Astrocyte (in vitro differentiated cells and primary cell): ENCODE results near the gene SEMA7A. TPM values are rescaled to one million over a fixed set of nuclear protein-coding genes. Genes with fewer than 3 reads are reported as not detected.

Experiments
- DNase-seq: peaks from one replicate; pipeline ENCODE4 v3.0.0-alpha.2; 2010; ENCODE audit warnings: low read depth
- FAIRE-seq: peaks from 2 replicates; lab custom pipeline; 2011; peaks lifted over from hg19 to GRCh38; lab: Jason Lieb, UNC
- H2AFZ ChIP-seq: 2 replicates; pipeline ENCODE4 v1.6.0; 2012; ENCODE audit warnings: low read depth, low read length, inconsistent platforms
- H3K27ac ChIP-seq: 2 replicates; pipeline ENCODE4 v1.5.1; 2011; ENCODE audit warnings: low read depth, low read length, inconsistent platforms
- H3K27me3 ChIP-seq: 2 replicates; pipeline ENCODE4 v1.6.0; 2011; ENCODE audit warnings: low read length, inconsistent platforms; ENCODE audit not compliant: insufficient read depth
- H3K36me3 ChIP-seq: 2 replicates; pipeline ENCODE4 v1.5.1; 2011; ENCODE audit warnings: low read length, inconsistent platforms; ENCODE audit not compliant: insufficient read depth
- H3K4me1 ChIP-seq: 2 replicates; pipeline ENCODE4 v1.5.1; 2011; ENCODE audit warnings: low read length, inconsistent platforms; ENCODE audit not compliant: insufficient read depth
- H3K4me2 ChIP-seq: 2 replicates; pipeline ENCODE4 v1.6.0; 2012; ENCODE audit warnings: low read length, inconsistent platforms
- H3K4me3 ChIP-seq: 2 replicates; pipeline ENCODE4 v1.5.1; 2011; ENCODE audit warnings: low read depth, mild to moderate bottlenecking, low read length, inconsistent platforms; ENCODE audit not compliant: insufficient read depth
- H3K79me2 ChIP-seq: 2 replicates; pipeline ENCODE4 v1.6.0; 2012; ENCODE audit warnings: mild to moderate bottlenecking, low read length, inconsistent platforms; ENCODE audit not compliant: insufficient read depth
- H3K9ac ChIP-seq: 2 replicates; pipeline ENCODE4 v1.6.0; 2012; ENCODE audit warnings: mild to moderate bottlenecking, low read length, inconsistent platforms
- H3K9me3 ChIP-seq: 2 replicates; pipeline ENCODE4 v1.5.1; 2012; ENCODE audit warnings: low read depth, mild to moderate bottlenecking, low read length, inconsistent platforms; ENCODE audit not compliant: insufficient read depth
- H4K20me1 ChIP-seq: 2 replicates; pipeline ENCODE4 v1.6.0; 2012; ENCODE audit warnings: low read length, inconsistent platforms; ENCODE audit not compliant: insufficient read depth
- H3K27ac Mint-ChIP-seq: one replicate; pipeline ENCODE4 v1.8.0; 2021; ENCODE audit warnings: mild to moderate bottlenecking, mixed read lengths; ENCODE audit not compliant: unreplicated experiment
- H3K27me3 Mint-ChIP-seq: one replicate; pipeline ENCODE4 v1.8.0; 2021; ENCODE audit warnings: low read depth, mixed read lengths; ENCODE audit not compliant: unreplicated experiment
- H3K36me3 Mint-ChIP-seq: one replicate; pipeline ENCODE4 v1.8.0; 2021; ENCODE audit warnings: low read depth, mixed read lengths; ENCODE audit not compliant: unreplicated experiment
- H3K4me1 Mint-ChIP-seq: one replicate; pipeline ENCODE4 v1.8.0; 2021; ENCODE audit warnings: low read depth, mixed read lengths; ENCODE audit not compliant: unreplicated experiment
- H3K4me3 Mint-ChIP-seq: one replicate; pipeline ENCODE4 v1.8.0; 2021; ENCODE audit warnings: mild to moderate bottlenecking, moderate library complexity, mixed read lengths; ENCODE audit not compliant: unreplicated experiment
- H3K9me3 Mint-ChIP-seq: one replicate; pipeline ENCODE4 v1.8.0; 2021; ENCODE audit warnings: mild to moderate bottlenecking, mixed read lengths; ENCODE audit not compliant: unreplicated experiment
- CTCF ChIP-seq: IDR thresholded peaks from 2 replicates; pipeline ENCODE4 v1.5.1; 2011; ENCODE audit warnings: low read depth, mild to moderate bottlenecking, inconsistent platforms, low read length, moderate library complexity; ENCODE audit not compliant: insufficient read depth
- EZH2 ChIP-seq: IDR thresholded peaks from 2 replicates; pipeline ENCODE4 v1.6.1; 2012; ENCODE audit warnings: mild to moderate bottlenecking, low read length, inconsistent platforms; ENCODE audit not compliant: insufficient read depth
- total RNA-seq: library from RNA; stranded (reverse); gene quantifications from 2 replicates; pipeline ENCODE4 v1.2.1, GENCODE V29; 2021

SEMA7A gene
- total RNA-seq, 1 donor from 2014 or later, result 26.7 TPM

GRCh38 chr15:74373731-74374647 lies 59.8 kb downstream of the SEMA7A start:
- FAIRE-seq (no peak), DNase-seq (peak; percentile 65)
- Histone ChIP-seq H4K20me1 (no peaks in the 10 kb centered on the region), H3K79me2 (no peaks in the 10 kb centered on the region), H3K4me2 (peak overlapping the region; percentile 96), H3K9me3 (no peaks in the 10 kb centered on the region), H3K9ac (peak overlapping the region; percentile 75), H3K36me3 (no peaks in the 10 kb centered on the region), H2AFZ (peak overlapping the region; percentile 87), H3K4me3 (peak overlapping the region; percentile 73), H3K27me3 (peaks cover 17% of the 10 kb centered on the region), H3K27ac (no peak overlapping the region), H3K4me1 (peaks cover 18% of the 10 kb centered on the region)
- Mint-ChIP-seq H3K27ac (peak overlapping the region; percentile 5), H3K4me3 (peak overlapping the region; percentile 84), H3K4me1 (no peaks in the 10 kb centered on the region), H3K9me3 (no peaks in the 10 kb centered on the region), H3K27me3 (peaks cover 25% of the 10 kb centered on the region), H3K36me3 (no peaks in the 10 kb centered on the region)
- peak; percentile 72 for TF ChIP-seq CTCF
- TF ChIP-seq EZH2, result no peak

- no peak for TF ChIP-seq CTCF
- H2AFZ ChIP-seq, result peak overlapping the region; percentile 68
- H3K4me1 Mint-ChIP-seq, result no peaks in the 10 kb centered on the region
Observed at GRCh38 chr15:74373056-74373650, 60.6 kb downstream of the SEMA7A start.

GRCh38 chr15:74370471-74370870 lies 63.3 kb downstream of the SEMA7A start:
- Histone ChIP-seq H3K27ac (no peak overlapping the region), H3K4me3 (no peak overlapping the region), H3K9ac (no peak overlapping the region), H3K9me3 (no peaks in the 10 kb centered on the region), H3K27me3 (peaks cover 17% of the 10 kb centered on the region), H2AFZ (no peak overlapping the region), H4K20me1 (no peaks in the 10 kb centered on the region), H3K36me3 (no peaks in the 10 kb centered on the region), H3K79me2 (no peaks in the 10 kb centered on the region), H3K4me1 (peaks cover 20% of the 10 kb centered on the region), H3K4me2 (no peak overlapping the region)
- DNase-seq, result no peak
- Mint-ChIP-seq H3K27me3 (peaks cover 17% of the 10 kb centered on the region), H3K27ac (no peak overlapping the region), H3K36me3 (no peaks in the 10 kb centered on the region), H3K4me3 (no peak overlapping the region), H3K4me1 (peaks cover under 1% of the 10 kb centered on the region), H3K9me3 (no peaks in the 10 kb centered on the region)
- TF ChIP-seq EZH2, result no peak
- FAIRE-seq, result no peak

More at GRCh38 chr15:74373056-74373650, 60.6 kb downstream of the SEMA7A start:
- peak overlapping the region; percentile 73 for H3K4me3 ChIP-seq
- no peaks in the 10 kb centered on the region for H3K36me3 ChIP-seq
- H3K36me3 Mint-ChIP-seq, result no peaks in the 10 kb centered on the region
- H3K27ac ChIP-seq, result no peak overlapping the region
- no peaks in the 10 kb centered on the region for H4K20me1 ChIP-seq
- no peaks in the 10 kb centered on the region for H3K9me3 Mint-ChIP-seq
- H3K27me3 Mint-ChIP-seq, result peaks cover 27% of the 10 kb centered on the region
- DNase-seq (no peak), FAIRE-seq (no peak)
- no peak overlapping the region for H3K9ac ChIP-seq
- peak overlapping the region; percentile 96 for H3K4me2 ChIP-seq
- H3K4me3 Mint-ChIP-seq, result peak overlapping the region; percentile 84
- H3K27me3 ChIP-seq, result peaks cover 17% of the 10 kb centered on the region
- no peaks in the 10 kb centered on the region for H3K79me2 ChIP-seq
- H3K27ac Mint-ChIP-seq, result peak overlapping the region; percentile 5
- H3K4me1 ChIP-seq, result peaks cover 13% of the 10 kb centered on the region
- H3K9me3 ChIP-seq, result no peaks in the 10 kb centered on the region
